ENCODE data around the gene PCCA. TPM values are rescaled to one million over a fixed set of nuclear protein-coding genes. Genes with fewer than 3 reads are reported as not detected.

PCCA gene
- polyA plus RNA-seq, 1 experiment, result 3.0 TPM

DNA sequence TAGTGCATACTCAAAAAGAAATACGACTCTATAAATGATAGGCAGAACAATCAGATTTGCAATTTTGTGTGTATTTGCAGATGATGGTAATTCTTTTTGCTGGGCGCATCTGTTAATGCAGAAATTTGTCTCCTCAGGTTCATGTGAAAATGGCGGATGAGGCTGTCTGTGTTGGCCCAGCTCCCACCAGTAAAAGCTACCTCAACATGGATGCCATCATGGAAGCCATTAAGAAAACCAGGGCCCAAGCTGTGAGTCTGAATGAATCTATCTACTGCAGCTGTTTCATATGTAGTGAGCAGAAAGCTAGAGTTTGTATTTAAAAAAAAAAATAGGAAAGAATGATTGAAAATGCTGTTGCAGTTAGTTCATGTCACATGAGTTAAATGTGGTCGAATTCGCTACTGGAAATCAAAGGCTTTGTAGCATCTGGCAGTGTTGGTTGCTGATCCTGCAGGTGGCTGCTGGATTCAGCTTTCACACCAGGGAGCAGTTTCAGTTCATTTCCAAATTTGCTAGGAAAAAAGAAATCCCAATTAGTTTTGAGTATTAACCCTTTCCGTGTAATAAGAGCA, 66.0 kb downstream of the PCCA start:
- POLR2A ChIA-PET, result no interaction called here
- Histone ChIP-seq H3K27me3 (ENCODE audit: control insufficient read depth, insufficient read depth, low read length) (no peaks in the 10 kb centered on the region), H3K36me3 (ENCODE audit: control insufficient read depth, insufficient read depth, low read length) (no peaks in the 10 kb centered on the region), H3K4me3 (ENCODE audit: low read depth, low read length) (no peak overlapping the region)
- no peak for TF ChIP-seq CTCF (IDR thresholded peaks at IDR 0.05; ENCODE audit: insufficient read depth, low read depth, low read length)
- no peak for DNase-seq (ENCODE audit: low read depth)
- CTCF ChIA-PET, result interaction anchor here (1.7 kb wide), 1 partner anchor 12 kb away, joined by 3 read pairs; no protein-coding TSS in a partner anchor

DNA sequence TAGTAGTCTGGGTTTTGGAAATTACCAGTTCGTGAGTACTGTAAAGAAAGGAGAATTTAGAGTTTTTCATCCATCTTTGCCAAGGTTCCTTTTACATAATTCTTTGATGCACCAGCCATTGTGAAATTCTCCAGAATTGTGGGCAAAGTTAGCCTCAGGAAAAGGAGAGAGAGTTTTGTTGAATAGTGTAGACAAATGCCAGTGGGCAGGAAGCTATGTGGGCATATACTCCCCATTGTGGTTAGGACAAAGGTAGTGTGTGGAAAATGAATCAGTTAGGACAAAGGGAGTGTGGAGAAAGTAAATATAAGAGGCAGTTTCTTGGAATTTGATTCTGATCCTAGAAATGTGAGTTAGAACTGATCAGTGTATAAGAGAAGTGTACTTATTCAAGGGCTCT, 67.9 kb downstream of the PCCA start:
- Histone ChIP-seq H3K4me3 (ENCODE audit: low read depth, low read length) (no peak overlapping the region), H3K27me3 (ENCODE audit: control insufficient read depth, insufficient read depth, low read length) (no peaks in the 10 kb centered on the region), H3K36me3 (ENCODE audit: control insufficient read depth, insufficient read depth, low read length) (no peaks in the 10 kb centered on the region)
- CTCF ChIA-PET, result no interaction called here
- DNase-seq (ENCODE audit: low read depth), result no peak
- TF ChIP-seq CTCF (IDR thresholded peaks at IDR 0.05; ENCODE audit: insufficient read depth, low read depth, low read length), result no peak
- POLR2A ChIA-PET, result no interaction called here

DNA sequence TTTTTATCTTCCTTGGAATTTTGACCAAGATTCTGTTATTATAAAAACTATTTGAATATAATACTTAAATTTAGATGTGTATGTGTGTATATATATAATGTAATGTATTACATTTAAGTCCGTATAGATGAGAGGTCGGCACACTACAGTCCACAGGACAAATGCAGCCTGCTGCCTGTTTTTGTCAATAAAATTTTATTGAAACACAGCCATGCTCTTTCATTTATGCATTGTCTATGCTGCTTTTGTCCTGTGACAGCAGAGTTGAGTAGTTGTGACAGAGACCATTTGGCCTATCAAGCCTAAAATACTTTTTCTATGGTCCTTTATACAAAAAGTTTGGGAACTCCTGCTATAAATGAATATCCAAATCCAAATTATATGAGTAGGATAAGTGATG, 69.7 kb downstream of the PCCA start:
- no peaks in the 10 kb centered on the region for H3K27me3 ChIP-seq (ENCODE audit: control insufficient read depth, insufficient read depth, low read length)

DNA sequence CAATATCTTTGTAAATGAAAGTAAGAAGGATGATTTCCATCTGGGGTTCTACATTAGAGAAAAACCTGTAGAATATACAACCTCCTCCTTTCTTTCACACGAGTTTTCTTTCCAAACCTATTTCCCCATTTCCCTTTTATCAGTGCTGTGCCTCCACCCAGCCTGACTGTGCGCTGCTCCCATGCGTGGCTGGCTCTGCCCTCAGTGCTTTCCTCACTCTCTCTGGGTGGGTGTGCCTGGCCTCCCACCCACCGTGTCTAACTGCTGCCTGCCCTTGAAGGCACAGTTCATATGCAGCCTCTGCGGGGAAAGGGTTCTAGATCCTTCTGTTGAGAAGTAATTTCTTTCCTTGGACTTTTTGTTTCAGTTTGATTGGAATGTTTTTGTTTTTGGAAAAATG, 70.7 kb downstream of the PCCA start:
- Histone ChIP-seq H3K4me3 (ENCODE audit: low read depth, low read length) (no peak overlapping the region), H3K36me3 (ENCODE audit: control insufficient read depth, insufficient read depth, low read length) (no peaks in the 10 kb centered on the region), H3K27me3 (ENCODE audit: control insufficient read depth, insufficient read depth, low read length) (no peaks in the 10 kb centered on the region)
- ChIA-PET POLR2A (no interaction called here), CTCF (no interaction called here)
- no peak for DNase-seq (ENCODE audit: low read depth)
- TF ChIP-seq CTCF (IDR thresholded peaks at IDR 0.05; ENCODE audit: insufficient read depth, low read depth, low read length), result no peak

More for the DNA sequence above, 69.7 kb downstream of the PCCA start:
- H3K36me3 ChIP-seq (ENCODE audit: control insufficient read depth, insufficient read depth, low read length), result no peaks in the 10 kb centered on the region
- H3K4me3 ChIP-seq (ENCODE audit: low read depth, low read length), result no peak overlapping the region
- POLR2A ChIA-PET, result no interaction called here
- CTCF ChIA-PET, result no interaction called here
- DNase-seq (ENCODE audit: low read depth), result no peak
- TF ChIP-seq CTCF (IDR thresholded peaks at IDR 0.05; ENCODE audit: insufficient read depth, low read depth, low read length), result no peak

DNA sequence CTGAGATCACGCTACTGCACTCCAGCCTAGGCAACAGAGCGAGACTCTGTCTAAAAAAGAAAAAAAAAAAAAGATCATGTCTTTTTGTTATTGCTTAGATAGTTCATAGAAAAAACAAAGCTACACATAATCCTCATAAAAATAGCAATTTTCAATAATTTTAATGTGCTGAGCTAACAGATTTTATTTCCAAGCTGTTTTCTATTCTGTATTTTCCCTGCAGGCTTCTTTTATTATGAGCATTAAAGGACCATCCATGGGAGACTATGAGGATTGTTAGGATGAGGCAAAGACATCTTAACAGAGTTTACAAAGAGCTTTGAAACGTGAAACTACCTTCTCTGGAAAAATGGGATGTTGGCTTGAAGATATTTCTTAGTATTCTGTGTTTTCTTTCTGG, 71.6 kb downstream of the PCCA start:
- no peak overlapping the region for H3K4me3 ChIP-seq (ENCODE audit: low read depth, low read length)
- no peaks in the 10 kb centered on the region for H3K36me3 ChIP-seq (ENCODE audit: control insufficient read depth, insufficient read depth, low read length)
- no peak for DNase-seq (ENCODE audit: low read depth)
- H3K27me3 ChIP-seq (ENCODE audit: control insufficient read depth, insufficient read depth, low read length), result no peaks in the 10 kb centered on the region
- TF ChIP-seq CTCF (IDR thresholded peaks at IDR 0.05; ENCODE audit: insufficient read depth, low read depth, low read length), result no peak
- ChIA-PET POLR2A (no interaction called here), CTCF (no interaction called here)
